PC-3 (cell line): ENCODE results near the gene CYTH4. TPM values are rescaled to one million over a fixed set of nuclear protein-coding genes. Genes with fewer than 3 reads are reported as not detected.

Source experiments
- ATAC-seq: fragments of 200-7000 bp; cut with Tn5 transposase; 2 replicates; pipeline ENCODE4 v1.9.1; 2020; ENCODE audit warnings: mild to moderate bottlenecking, moderate library complexity
- BruUV-seq: library from RNA; stranded (reverse); fragments of 400-500 nt; replicated peaks from 2 replicates; lab custom pipeline; 2021; lab: Mats Ljungman, UMichigan
- CTCF ChIA-PET: fragments of 300-600 bp; sonication (Branson Sonifier 250); formaldehyde crosslinking; loops from one replicate; lab custom pipeline; 2022; ENCODE audit warnings: antibody characterized with exemption; lab: Charles Lee
- POLR2A ChIA-PET: fragments of 300-600 bp; sonication (Branson Sonifier 250); formaldehyde crosslinking; loops from one replicate; lab custom pipeline; 2022; ENCODE audit warnings: antibody characterized with exemption; ENCODE audit not compliant: unreplicated experiment; lab: Charles Lee
- DNase-seq: peaks from one replicate; pipeline ENCODE4 v3.0.0-alpha.2; 2015
- H2AFZ ChIP-seq: fragments of 300-600 bp; sonication (generic); 2 replicates; pipeline ENCODE4 v1.6.0; 2016; ENCODE audit warnings: antibody characterized with exemption, low read length
- H3F3A ChIP-seq: fragments of 300-600 bp; sonication (generic); one replicate; pipeline ENCODE4 v1.6.0; 2017; ENCODE audit warnings: antibody characterized with exemption, low read length, control low read depth, mild to moderate bottlenecking; ENCODE audit not compliant: unreplicated experiment
- H3K27ac ChIP-seq: fragments of 300-600 bp; sonication (generic); 2 replicates; pipeline ENCODE4 v1.5.1; 2016; ENCODE audit warnings: mild to moderate bottlenecking, low read length
- H3K27me3 ChIP-seq: fragments of 300-600 bp; sonication (generic); 2 replicates; pipeline ENCODE4 v1.6.1; 2016; ENCODE audit warnings: low read length, mixed read lengths
- H3K36me3 ChIP-seq: fragments of 300-600 bp; sonication (generic); 2 replicates; pipeline ENCODE4 v1.6.1; 2016; ENCODE audit warnings: low read depth, mixed run types, low read length, mixed read lengths
- H3K4me1 ChIP-seq: fragments of 300-600 bp; sonication (generic); 2 replicates; pipeline ENCODE4 v1.5.1; 2016; ENCODE audit warnings: low read length; ENCODE audit not compliant: insufficient read depth
- H3K4me2 ChIP-seq: fragments of 300-600 bp; sonication (generic); 2 replicates; pipeline ENCODE4 v1.6.0; 2016; ENCODE audit warnings: low read length
- H3K4me3 ChIP-seq: fragments of 300-600 bp; sonication (generic); 2 replicates; pipeline ENCODE4 v1.5.1; 2016; ENCODE audit warnings: mild to moderate bottlenecking, low read length, mixed read lengths
- H3K79me2 ChIP-seq: fragments of 300-600 bp; sonication (generic); 2 replicates; pipeline ENCODE4 v1.6.1; 2017; ENCODE audit warnings: low read length, mixed read lengths
- H3K9ac ChIP-seq: fragments of 300-600 bp; sonication (generic); 2 replicates; pipeline ENCODE4 v1.6.0; 2016; ENCODE audit warnings: mild to moderate bottlenecking, low read length
- H3K9me2 ChIP-seq: fragments of 300-600 bp; sonication (generic); replicated peaks from 2 replicates; pipeline ENCODE4 v1.6.1; 2016; ENCODE audit warnings: mixed run types, low read length, mixed read lengths
- H3K9me3 ChIP-seq: fragments of 300-600 bp; sonication (generic); 2 replicates; pipeline ENCODE4 v1.6.1; 2016; ENCODE audit warnings: low read length, mixed read lengths
- H4K20me1 ChIP-seq: fragments of 300-600 bp; sonication (generic); 2 replicates; pipeline ENCODE4 v1.6.1; 2016; ENCODE audit warnings: low read length, mixed read lengths
- CTCF ChIP-seq: fragments of 300-600 bp; sonication (generic); conservative IDR thresholded peaks from 2 replicates; pipeline ENCODE4 v1.5.1; 2017; ENCODE audit warnings: antibody characterized with exemption, low read depth, mild to moderate bottlenecking, low read length
- EZH2 ChIP-seq: fragments of 300-600 bp; sonication (generic); IDR thresholded peaks from one replicate; pipeline ENCODE4 v1.6.1; 2017; ENCODE audit warnings: antibody characterized with exemption, mild to moderate bottlenecking, low read length; ENCODE audit not compliant: unreplicated experiment
- EZH2phosphoT487 ChIP-seq: fragments of 300-600 bp; sonication (generic); IDR thresholded peaks from 2 replicates; pipeline ENCODE4 v1.6.1; 2018; ENCODE audit warnings: mild to moderate bottlenecking, antibody characterized with exemption, low read length, borderline replicate concordance
- intact Hi-C: fragments of 100-400 bp; cut with micrococcal nuclease; formaldehyde crosslinking; loops from 2 replicates; pipeline ENCODE4 v1.9.0; 2023
- total RNA-seq: library from RNA; depleted of rRNA; stranded (reverse); fragments of >200 nt; gene quantifications from 2 replicates; pipeline ENCODE4 v1.2.3, GENCODE V29; 2014

CYTH4 gene
- total RNA-seq, 1 experiment from 2014 or later = 1.9 TPM

DNA sequence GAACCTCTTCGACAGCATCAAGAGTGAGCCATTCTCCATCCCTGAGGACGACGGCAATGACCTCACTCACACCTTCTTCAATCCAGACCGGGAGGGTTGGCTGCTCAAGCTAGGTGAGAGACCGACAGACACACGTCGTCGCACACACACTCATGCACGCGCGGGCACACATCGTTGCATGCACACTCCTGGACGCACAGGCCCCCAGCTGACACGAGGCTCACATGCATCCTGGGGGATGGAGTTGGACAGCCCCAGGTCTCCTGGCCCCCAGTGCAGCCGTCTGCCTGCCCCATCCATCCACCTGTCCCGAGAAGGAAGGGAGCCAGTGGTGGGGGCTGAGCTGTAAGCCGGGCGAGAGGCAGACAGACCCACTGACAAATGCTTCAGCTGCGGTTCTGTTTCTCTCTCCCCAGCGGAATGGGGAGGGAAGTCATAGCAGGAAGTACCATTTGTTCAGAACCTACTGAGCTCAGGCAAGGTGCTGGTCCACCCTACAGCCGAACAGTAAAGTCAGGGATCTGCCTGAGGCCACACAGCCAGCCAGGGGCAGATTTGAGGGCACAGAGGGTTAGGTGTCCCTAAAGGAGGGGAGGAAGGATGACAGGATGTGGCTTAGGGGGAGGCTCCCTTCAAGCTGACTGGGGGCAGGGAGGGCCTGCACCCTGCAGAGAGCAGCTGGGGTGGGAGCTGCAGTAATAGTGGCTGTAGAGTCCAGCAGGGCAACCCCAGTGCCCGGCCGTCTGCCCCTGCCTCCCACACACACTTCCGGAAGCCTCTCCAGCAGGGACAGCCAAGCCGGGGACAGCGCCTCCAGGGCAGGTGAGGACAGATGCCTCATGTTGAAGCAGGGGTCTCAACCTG, 27.1 kb downstream of the CYTH4 start:
- H3K9me2 ChIP-seq = no peaks in the 10 kb centered on the region
- intact Hi-C loops = no loop called here
- no peak for DNase-seq
- H3F3A ChIP-seq = no peaks in the 10 kb centered on the region
- H3K9ac ChIP-seq = no peak overlapping the region
- BruUV-seq = no TSS peak
- CTCF ChIA-PET = no interaction called here
- H3K9me3 ChIP-seq = no peaks in the 10 kb centered on the region
- H3K27me3 ChIP-seq = no peaks in the 10 kb centered on the region
- no peak overlapping the region for H3K4me3 ChIP-seq
- no peaks in the 10 kb centered on the region for H3K79me2 ChIP-seq
- TF ChIP-seq EZH2phosphoT487 = no peak
- no peak for TF ChIP-seq EZH2
- TF ChIP-seq CTCF = no peak
- no peak for ATAC-seq
- H2AFZ ChIP-seq = no peak overlapping the region
- H4K20me1 ChIP-seq = no peaks in the 10 kb centered on the region
- H3K4me1 ChIP-seq = peaks cover 49% of the 10 kb centered on the region
- POLR2A ChIA-PET = no interaction called here
- no peak overlapping the region for H3K4me2 ChIP-seq
- H3K36me3 ChIP-seq = no peaks in the 10 kb centered on the region
- peak overlapping the region; percentile 100; the same call in 1 of the 2 replicates for H3K27ac ChIP-seq

- peaks cover 42% of the 10 kb centered on the region for H3K4me1 ChIP-seq
Observed at GRCh38 chr22:37310075-37310606, 27.8 kb downstream of the CYTH4 start.

More at GRCh38 chr22:37310075-37310606, 27.8 kb downstream of the CYTH4 start:
- Histone ChIP-seq H3K4me2 (no peak overlapping the region), H3K36me3 (no peaks in the 10 kb centered on the region), H3K9me2 (no peaks in the 10 kb centered on the region), H3F3A (no peaks in the 10 kb centered on the region), H3K27me3 (no peaks in the 10 kb centered on the region), H3K9me3 (no peaks in the 10 kb centered on the region), H3K27ac (no peak overlapping the region; the same call in 1 of the 2 replicates), H3K79me2 (no peaks in the 10 kb centered on the region), H4K20me1 (no peaks in the 10 kb centered on the region), H2AFZ (no peak overlapping the region), H3K4me3 (no peak overlapping the region), H3K9ac (no peak overlapping the region)
- no TSS peak for BruUV-seq
- ChIA-PET POLR2A (no interaction called here), CTCF (no interaction called here)
- TF ChIP-seq EZH2 (no peak), CTCF (no peak), EZH2phosphoT487 (no peak)
- ATAC-seq (no peak), DNase-seq (no peak)
- intact Hi-C loops = no loop called here
